HEK293 (cell line): Measurements from ENCODE around the gene NR1H2.

Experiments used
- CTCF ChIA-PET: fragments of 350-600 bp; formaldehyde crosslinking; extraction: SDS; loops from one replicate; lab custom pipeline; 2021; ENCODE audit warnings: antibody characterized with exemption; lab: Yijun Ruan, JAX
- POLR2A ChIA-PET: fragments of 300-600 bp; formaldehyde crosslinking; extraction: SDS; loops from one replicate; lab custom pipeline; 2020; ENCODE audit warnings: antibody characterized with exemption, inconsistent platforms; lab: Yijun Ruan, JAX
- H3K27ac ChIP-seq: fragments of 200-500 bp; sonication (Bioruptor generic); 2 replicates; pipeline ENCODE4 v1.5.1; 2014; ENCODE audit warnings: low read depth, low read length, control low read depth, inconsistent platforms; ENCODE audit errors: extremely low read depth
- H3K36me3 ChIP-seq, 2 experiments: fragments of 200-500 bp in 1 of 2; sonication (Bioruptor generic) in 1 of 2; 1 replicate in 1 of 2; 2 replicates in 1 of 2; pipeline ENCODE4 v1.5.1; 2014 to 2017; ENCODE audit warnings: inconsistent platforms in 2 of 2, low read length in 2 of 2; ENCODE audit not compliant: control insufficient read depth in 2 of 2, insufficient read depth in 1 of 2
- H3K4me1 ChIP-seq: fragments of 200-500 bp; sonication (Bioruptor generic); 2 replicates; pipeline ENCODE4 v1.5.1; 2014; ENCODE audit warnings: mild to moderate bottlenecking, low read length, inconsistent platforms; ENCODE audit not compliant: control insufficient read depth, insufficient read depth
- H3K4me3 ChIP-seq: 2 replicates; pipeline ENCODE4 v1.5.1; 2011; ENCODE audit warnings: low read depth, mild to moderate bottlenecking, control low read depth, low read length, moderate library complexity
- H3K9me3 ChIP-seq: fragments of 200-500 bp; sonication (Bioruptor generic); 2 replicates; pipeline ENCODE4 v1.5.1; 2014; ENCODE audit warnings: low read depth, low read length, inconsistent platforms; ENCODE audit not compliant: control insufficient read depth, insufficient read depth
- BCL11A ChIP-seq: fragments of 450-650 bp; formaldehyde crosslinking; IDR thresholded peaks from 2 replicates; pipeline ENCODE4 v1.5.1; 2016; ENCODE audit warnings: low read depth, missing biosample characterization, missing genetic modification characterization
- EGR2 ChIP-seq: fragments of 450-650 bp; formaldehyde crosslinking; IDR thresholded peaks from 2 replicates; pipeline ENCODE4 v1.5.1; 2016; ENCODE audit warnings: low read depth, missing biosample characterization, missing genetic modification characterization
- GLIS1 ChIP-seq: fragments of 450-650 bp; formaldehyde crosslinking; IDR thresholded peaks from 2 replicates; pipeline ENCODE4 v1.5.1; 2016; ENCODE audit warnings: missing biosample characterization, missing genetic modification characterization
- KLF7 ChIP-seq: fragments of 450-650 bp; formaldehyde crosslinking; IDR thresholded peaks from 2 replicates; pipeline ENCODE4 v1.5.1; 2016; ENCODE audit warnings: missing biosample characterization, missing genetic modification characterization, borderline replicate concordance
- KLF8 ChIP-seq: fragments of 450-650 bp; formaldehyde crosslinking; IDR thresholded peaks from 2 replicates; pipeline ENCODE4 v1.5.1; 2016; ENCODE audit warnings: missing biosample characterization, missing genetic modification characterization
- MEIS1 ChIP-seq: sonication (generic); formaldehyde crosslinking; IDR thresholded peaks from 2 replicates; pipeline ENCODE4 v1.8.1; 2022; ENCODE audit warnings: missing genetic modification reagents, mild to moderate bottlenecking, borderline replicate concordance
- OSR2 ChIP-seq: fragments of 450-650 bp; formaldehyde crosslinking; IDR thresholded peaks from 2 replicates; pipeline ENCODE4 v1.5.1; 2016; ENCODE audit warnings: missing biosample characterization, missing genetic modification characterization
- SP3 ChIP-seq: fragments of 450-650 bp; formaldehyde crosslinking; IDR thresholded peaks from 2 replicates; pipeline ENCODE4 v1.5.1; 2016; ENCODE audit warnings: missing biosample characterization, missing genetic modification characterization
- YY1 ChIP-seq: fragments of 450-650 bp; formaldehyde crosslinking; IDR thresholded peaks from 2 replicates; pipeline ENCODE4 v1.5.1; 2018; ENCODE audit warnings: missing biosample characterization, missing genetic modification characterization
- ZFHX2 ChIP-seq: fragments of 450-650 bp; formaldehyde crosslinking; conservative IDR thresholded peaks from 2 replicates; pipeline ENCODE4 v1.5.1; 2016; ENCODE audit warnings: missing biosample characterization, missing genetic modification characterization
- ZNF133 ChIP-seq: fragments of 450-650 bp; formaldehyde crosslinking; IDR thresholded peaks from 2 replicates; pipeline ENCODE4 v1.5.1; 2016; ENCODE audit warnings: missing biosample characterization, missing genetic modification characterization
- ZNF140 ChIP-seq: fragments of 450-650 bp; formaldehyde crosslinking; IDR thresholded peaks from 2 replicates; pipeline ENCODE4 v1.5.1; 2016; ENCODE audit warnings: missing biosample characterization, missing genetic modification characterization
- ZNF174 ChIP-seq: fragments of 450-650 bp; formaldehyde crosslinking; IDR thresholded peaks from 2 replicates; pipeline ENCODE4 v1.5.0; 2017; ENCODE audit warnings: missing biosample characterization, mild to moderate bottlenecking, missing genetic modification characterization
- ZNF184 ChIP-seq: fragments of 450-650 bp; IDR thresholded peaks from 2 replicates; pipeline ENCODE4 v1.5.1; 2018; ENCODE audit warnings: missing biosample characterization, mild to moderate bottlenecking, missing genetic modification characterization
- ZNF239 ChIP-seq: fragments of 450-650 bp; formaldehyde crosslinking; IDR thresholded peaks from 2 replicates; pipeline ENCODE4 v1.5.1; 2016; ENCODE audit warnings: missing biosample characterization, missing genetic modification characterization
- ZNF433 ChIP-seq: fragments of 450-650 bp; formaldehyde crosslinking; IDR thresholded peaks from 2 replicates; pipeline ENCODE4 v1.5.1; 2016; ENCODE audit warnings: missing biosample characterization, missing genetic modification characterization, low read depth
- ZNF530 ChIP-seq: fragments of 450-650 bp; formaldehyde crosslinking; IDR thresholded peaks from 2 replicates; pipeline ENCODE4 v1.5.1; 2016; ENCODE audit warnings: low read depth, missing biosample characterization, missing genetic modification characterization
- ZNF555 ChIP-seq: fragments of 450-650 bp; formaldehyde crosslinking; conservative IDR thresholded peaks from 2 replicates; pipeline ENCODE4 v1.5.1; 2017; ENCODE audit warnings: missing biosample characterization, mild to moderate bottlenecking, missing genetic modification characterization, inconsistent platforms
- ZNF600 ChIP-seq: fragments of 450-650 bp; formaldehyde crosslinking; IDR thresholded peaks from 2 replicates; pipeline ENCODE4 v1.5.1; 2016; ENCODE audit warnings: missing biosample characterization, missing genetic modification characterization
- ZNF660 ChIP-seq: fragments of 450-650 bp; IDR thresholded peaks from 2 replicates; pipeline ENCODE4 v1.5.1; 2018; ENCODE audit warnings: missing biosample characterization, mild to moderate bottlenecking, missing genetic modification characterization
- ZNF670 ChIP-seq: fragments of 450-650 bp; formaldehyde crosslinking; IDR thresholded peaks from 2 replicates; pipeline ENCODE4 v1.5.1; 2016; ENCODE audit warnings: missing biosample characterization, missing genetic modification characterization, low read depth
- TF ChIP-seq, protein P1 (sequence below): fragments of 450-650 bp; formaldehyde crosslinking; IDR thresholded peaks from 2 replicates; pipeline ENCODE4 v1.5.1; 2017; ENCODE audit warnings: missing biosample characterization, missing genetic modification characterization
- TF ChIP-seq, protein P2 (sequence below): fragments of 450-650 bp; formaldehyde crosslinking; IDR thresholded peaks from 2 replicates; pipeline ENCODE4 v1.5.1; 2016; ENCODE audit warnings: missing biosample characterization, missing genetic modification characterization
- TF ChIP-seq, protein P3 (sequence below): fragments of 450-650 bp; formaldehyde crosslinking; IDR thresholded peaks from 2 replicates; pipeline ENCODE4 v1.5.1; 2016; ENCODE audit warnings: missing biosample characterization, missing genetic modification characterization
- TF ChIP-seq, protein P4 (sequence below): fragments of 450-650 bp; formaldehyde crosslinking; conservative IDR thresholded peaks from 2 replicates; pipeline ENCODE4 v1.5.1; 2016; ENCODE audit warnings: low read depth, missing biosample characterization, missing genetic modification characterization

Gene NR1H2

DNA sequence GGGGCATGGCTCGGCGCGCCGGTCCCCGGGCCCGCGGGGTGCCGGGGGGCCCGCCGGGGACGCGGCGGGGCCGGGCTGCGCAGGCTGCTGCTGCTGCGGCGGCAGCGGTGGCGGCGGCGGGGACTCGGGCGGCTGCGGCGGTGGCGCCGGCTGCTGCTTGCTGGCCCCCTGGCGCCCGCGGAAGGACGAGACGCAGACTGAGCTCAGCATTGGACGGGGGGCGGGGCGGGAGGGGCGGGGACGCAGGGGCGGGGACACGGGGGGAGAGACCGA, 47.4 kb upstream of the NR1H2 start:
- H3K4me3 ChIP-seq: peak overlapping the region; percentile 25; the same call in 1 of the 2 replicates
- POLR2A ChIA-PET: interaction anchor here (0.6 to 2.7 kb wide), 19 partner anchors 10 to 467 kb away, joined by 3 to 9 read pairs (median 4); partner anchors contain the start of genes ATF5, JOSD2, MYH14 and NR1H2
- no peaks in the 10 kb centered on the region for H3K36me3 ChIP-seq
- H3K4me1 ChIP-seq: peaks cover 13% of the 10 kb centered on the region
- no peaks in the 10 kb centered on the region for H3K9me3 ChIP-seq
- TF ChIP-seq EGR2 (no peak), BCL11A (tag by site-specific recombination) (no peak), ZNF433 (tag by site-specific recombination) (no peak), ZNF670 (no peak), ZNF140 (tag by site-specific recombination) (no peak), ZNF555 (tag by site-specific recombination) (no peak), ZFHX2 (tag by site-specific recombination) (no peak)
- TF ChIP-seq, protein P1, sequence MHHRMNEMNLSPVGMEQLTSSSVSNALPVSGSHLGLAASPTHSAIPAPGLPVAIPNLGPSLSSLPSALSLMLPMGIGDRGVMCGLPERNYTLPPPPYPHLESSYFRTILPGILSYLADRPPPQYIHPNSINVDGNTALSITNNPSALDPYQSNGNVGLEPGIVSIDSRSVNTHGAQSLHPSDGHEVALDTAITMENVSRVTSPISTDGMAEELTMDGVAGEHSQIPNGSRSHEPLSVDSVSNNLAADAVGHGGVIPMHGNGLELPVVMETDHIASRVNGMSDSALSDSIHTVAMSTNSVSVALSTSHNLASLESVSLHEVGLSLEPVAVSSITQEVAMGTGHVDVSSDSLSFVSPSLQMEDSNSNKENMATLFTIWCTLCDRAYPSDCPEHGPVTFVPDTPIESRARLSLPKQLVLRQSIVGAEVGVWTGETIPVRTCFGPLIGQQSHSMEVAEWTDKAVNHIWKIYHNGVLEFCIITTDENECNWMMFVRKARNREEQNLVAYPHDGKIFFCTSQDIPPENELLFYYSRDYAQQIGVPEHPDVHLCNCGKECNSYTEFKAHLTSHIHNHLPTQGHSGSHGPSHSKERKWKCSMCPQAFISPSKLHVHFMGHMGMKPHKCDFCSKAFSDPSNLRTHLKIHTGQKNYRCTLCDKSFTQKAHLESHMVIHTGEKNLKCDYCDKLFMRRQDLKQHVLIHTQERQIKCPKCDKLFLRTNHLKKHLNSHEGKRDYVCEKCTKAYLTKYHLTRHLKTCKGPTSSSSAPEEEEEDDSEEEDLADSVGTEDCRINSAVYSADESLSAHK (tag by site-specific recombination): no peak
- TF ChIP-seq, protein P2, sequence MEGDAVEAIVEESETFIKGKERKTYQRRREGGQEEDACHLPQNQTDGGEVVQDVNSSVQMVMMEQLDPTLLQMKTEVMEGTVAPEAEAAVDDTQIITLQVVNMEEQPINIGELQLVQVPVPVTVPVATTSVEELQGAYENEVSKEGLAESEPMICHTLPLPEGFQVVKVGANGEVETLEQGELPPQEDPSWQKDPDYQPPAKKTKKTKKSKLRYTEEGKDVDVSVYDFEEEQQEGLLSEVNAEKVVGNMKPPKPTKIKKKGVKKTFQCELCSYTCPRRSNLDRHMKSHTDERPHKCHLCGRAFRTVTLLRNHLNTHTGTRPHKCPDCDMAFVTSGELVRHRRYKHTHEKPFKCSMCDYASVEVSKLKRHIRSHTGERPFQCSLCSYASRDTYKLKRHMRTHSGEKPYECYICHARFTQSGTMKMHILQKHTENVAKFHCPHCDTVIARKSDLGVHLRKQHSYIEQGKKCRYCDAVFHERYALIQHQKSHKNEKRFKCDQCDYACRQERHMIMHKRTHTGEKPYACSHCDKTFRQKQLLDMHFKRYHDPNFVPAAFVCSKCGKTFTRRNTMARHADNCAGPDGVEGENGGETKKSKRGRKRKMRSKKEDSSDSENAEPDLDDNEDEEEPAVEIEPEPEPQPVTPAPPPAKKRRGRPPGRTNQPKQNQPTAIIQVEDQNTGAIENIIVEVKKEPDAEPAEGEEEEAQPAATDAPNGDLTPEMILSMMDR (tag by site-specific recombination): no peak
- peak overlapping the region; percentile 32; the same call in 1 of the 2 replicates for H3K27ac ChIP-seq
- CTCF ChIA-PET: interaction anchor here (0.6 to 1.8 kb wide), 11 partner anchors 10 to 406 kb away, joined by 3 to 11 read pairs (median 4); partner anchors contain the start of gene NR1H2

DNA sequence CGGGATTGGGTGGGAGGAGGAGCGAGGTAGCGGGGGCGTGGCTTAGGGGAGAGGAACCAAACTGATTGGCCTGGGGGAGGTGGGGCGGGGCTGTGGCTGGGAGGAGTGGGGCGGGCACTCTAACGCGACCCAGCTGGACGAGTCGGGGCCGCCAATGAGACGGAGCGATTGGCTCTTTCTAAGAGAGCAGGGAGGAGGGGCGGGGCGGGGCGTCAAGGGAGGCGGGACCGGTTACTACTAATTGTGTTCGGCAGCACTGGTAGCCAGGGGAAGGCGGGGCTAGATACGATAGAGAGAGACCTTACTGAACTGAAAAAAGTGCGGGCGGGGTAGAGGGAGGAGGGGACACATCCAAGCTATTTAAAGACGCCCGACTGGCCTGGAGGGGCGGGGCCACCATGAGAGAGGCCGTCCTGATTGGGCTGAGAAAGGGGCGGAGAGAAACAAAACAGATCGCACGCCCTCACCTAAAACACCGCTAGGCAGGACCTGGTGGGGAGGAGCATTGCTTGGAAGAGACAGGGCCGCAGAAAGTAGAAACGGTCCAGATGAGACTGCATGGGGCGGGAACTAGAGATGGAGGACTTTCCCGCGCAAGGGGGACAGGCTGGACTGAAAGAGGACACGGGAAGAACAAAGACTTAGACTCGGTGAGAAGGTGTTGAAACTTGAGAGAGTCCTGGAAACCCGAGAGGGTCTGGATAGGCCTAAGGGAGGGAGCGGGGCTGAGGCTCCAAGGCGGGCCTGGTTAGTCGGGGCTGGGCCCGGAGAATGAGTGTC, 46.9 kb upstream of the NR1H2 start, which contains the start of gene KCNC3:
KCNC3 (minus strand) TSS at position 232 of the 780 bp plus-strand sequence. CDS start 295 bp downstream, outside the sequence.
- POLR2A ChIA-PET: interaction anchor here (0.5 to 2.7 kb wide), 19 partner anchors 11 to 466 kb away, joined by 3 to 9 read pairs (median 4); partner anchors contain the start of genes ATF5, JOSD2, MYH14 and NR1H2
- Histone ChIP-seq H3K4me3 (peak within 1 kb of the TSS; percentile 25), H3K36me3 (no peaks in the 10 kb centered on the region), H3K9me3 (no peaks in the 10 kb centered on the region), H3K27ac (peak within 1 kb of the TSS; percentile 66), H3K4me1 (peaks cover 16% of the 10 kb centered on the region)
- CTCF ChIA-PET: interaction anchor here (0.6 to 1.8 kb wide), 11 partner anchors 9 to 405 kb away, joined by 3 to 11 read pairs (median 4); partner anchors contain the start of gene NR1H2
- TF ChIP-seq, protein P3, sequence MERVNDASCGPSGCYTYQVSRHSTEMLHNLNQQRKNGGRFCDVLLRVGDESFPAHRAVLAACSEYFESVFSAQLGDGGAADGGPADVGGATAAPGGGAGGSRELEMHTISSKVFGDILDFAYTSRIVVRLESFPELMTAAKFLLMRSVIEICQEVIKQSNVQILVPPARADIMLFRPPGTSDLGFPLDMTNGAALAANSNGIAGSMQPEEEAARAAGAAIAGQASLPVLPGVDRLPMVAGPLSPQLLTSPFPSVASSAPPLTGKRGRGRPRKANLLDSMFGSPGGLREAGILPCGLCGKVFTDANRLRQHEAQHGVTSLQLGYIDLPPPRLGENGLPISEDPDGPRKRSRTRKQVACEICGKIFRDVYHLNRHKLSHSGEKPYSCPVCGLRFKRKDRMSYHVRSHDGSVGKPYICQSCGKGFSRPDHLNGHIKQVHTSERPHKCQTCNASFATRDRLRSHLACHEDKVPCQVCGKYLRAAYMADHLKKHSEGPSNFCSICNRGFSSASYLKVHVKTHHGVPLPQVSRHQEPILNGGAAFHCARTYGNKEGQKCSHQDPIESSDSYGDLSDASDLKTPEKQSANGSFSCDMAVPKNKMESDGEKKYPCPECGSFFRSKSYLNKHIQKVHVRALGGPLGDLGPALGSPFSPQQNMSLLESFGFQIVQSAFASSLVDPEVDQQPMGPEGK (tag by site-specific recombination): peak; percentile 61
- TF ChIP-seq GLIS1 (tag by site-specific recombination) (0 out of 2 replicates have a peak, but pooled peaks have one; percentile 26), ZNF239 (tag by site-specific recombination) (no peak), ZNF530 (tag by site-specific recombination) (peak; percentile 6; the same call in 1 of the 2 replicates), ZNF133 (tag by site-specific recombination) (no peak), YY1 (no peak), ZNF600 (tag by site-specific recombination) (0 out of 2 replicates have a peak, but pooled peaks have one; percentile 46), KLF8 (tag by site-specific recombination) (peak; percentile 88), ZNF174 (tag by site-specific recombination) (no peak), ZNF660 (tag by site-specific recombination) (peak; percentile 12; the same call in 1 of the 2 replicates), ZNF184 (no peak), MEIS1 (CRISPR knock-in tag) (no peak), KLF7 (no peak), SP3 (peak; percentile 98), OSR2 (tag by site-specific recombination) (peak; percentile 75)
- TF ChIP-seq, protein P4, sequence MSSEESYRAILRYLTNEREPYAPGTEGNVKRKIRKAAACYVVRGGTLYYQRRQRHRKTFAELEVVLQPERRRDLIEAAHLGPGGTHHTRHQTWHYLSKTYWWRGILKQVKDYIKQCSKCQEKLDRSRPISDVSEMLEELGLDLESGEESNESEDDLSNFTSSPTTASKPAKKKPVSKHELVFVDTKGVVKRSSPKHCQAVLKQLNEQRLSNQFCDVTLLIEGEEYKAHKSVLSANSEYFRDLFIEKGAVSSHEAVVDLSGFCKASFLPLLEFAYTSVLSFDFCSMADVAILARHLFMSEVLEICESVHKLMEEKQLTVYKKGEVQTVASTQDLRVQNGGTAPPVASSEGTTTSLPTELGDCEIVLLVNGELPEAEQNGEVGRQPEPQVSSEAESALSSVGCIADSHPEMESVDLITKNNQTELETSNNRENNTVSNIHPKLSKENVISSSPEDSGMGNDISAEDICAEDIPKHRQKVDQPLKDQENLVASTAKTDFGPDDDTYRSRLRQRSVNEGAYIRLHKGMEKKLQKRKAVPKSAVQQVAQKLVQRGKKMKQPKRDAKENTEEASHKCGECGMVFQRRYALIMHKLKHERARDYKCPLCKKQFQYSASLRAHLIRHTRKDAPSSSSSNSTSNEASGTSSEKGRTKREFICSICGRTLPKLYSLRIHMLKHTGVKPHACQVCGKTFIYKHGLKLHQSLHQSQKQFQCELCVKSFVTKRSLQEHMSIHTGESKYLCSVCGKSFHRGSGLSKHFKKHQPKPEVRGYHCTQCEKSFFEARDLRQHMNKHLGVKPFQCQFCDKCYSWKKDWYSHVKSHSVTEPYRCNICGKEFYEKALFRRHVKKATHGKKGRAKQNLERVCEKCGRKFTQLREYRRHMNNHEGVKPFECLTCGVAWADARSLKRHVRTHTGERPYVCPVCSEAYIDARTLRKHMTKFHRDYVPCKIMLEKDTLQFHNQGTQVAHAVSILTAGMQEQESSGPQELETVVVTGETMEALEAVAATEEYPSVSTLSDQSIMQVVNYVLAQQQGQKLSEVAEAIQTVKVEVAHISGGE (tag by site-specific recombination): no peak
